Measurements from ENCODE around the gene TMEM61.

- TF ChIP-seq, protein P1, sequence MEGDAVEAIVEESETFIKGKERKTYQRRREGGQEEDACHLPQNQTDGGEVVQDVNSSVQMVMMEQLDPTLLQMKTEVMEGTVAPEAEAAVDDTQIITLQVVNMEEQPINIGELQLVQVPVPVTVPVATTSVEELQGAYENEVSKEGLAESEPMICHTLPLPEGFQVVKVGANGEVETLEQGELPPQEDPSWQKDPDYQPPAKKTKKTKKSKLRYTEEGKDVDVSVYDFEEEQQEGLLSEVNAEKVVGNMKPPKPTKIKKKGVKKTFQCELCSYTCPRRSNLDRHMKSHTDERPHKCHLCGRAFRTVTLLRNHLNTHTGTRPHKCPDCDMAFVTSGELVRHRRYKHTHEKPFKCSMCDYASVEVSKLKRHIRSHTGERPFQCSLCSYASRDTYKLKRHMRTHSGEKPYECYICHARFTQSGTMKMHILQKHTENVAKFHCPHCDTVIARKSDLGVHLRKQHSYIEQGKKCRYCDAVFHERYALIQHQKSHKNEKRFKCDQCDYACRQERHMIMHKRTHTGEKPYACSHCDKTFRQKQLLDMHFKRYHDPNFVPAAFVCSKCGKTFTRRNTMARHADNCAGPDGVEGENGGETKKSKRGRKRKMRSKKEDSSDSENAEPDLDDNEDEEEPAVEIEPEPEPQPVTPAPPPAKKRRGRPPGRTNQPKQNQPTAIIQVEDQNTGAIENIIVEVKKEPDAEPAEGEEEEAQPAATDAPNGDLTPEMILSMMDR (IDR thresholded peaks at IDR 0.05) = peak; percentile 62 to 84 (median 76)
- no peak for TF ChIP-seq POLR2AphosphoS5 (IDR thresholded peaks at IDR 0.05)
- no peak for TF ChIP-seq EP300 (IDR thresholded peaks at IDR 0.05)
- TF ChIP-seq POLR2A (IDR thresholded peaks at IDR 0.05) = no peak
These were observed 16.0 kb downstream of the TMEM61 start for GRCh38 chr1:54996359-54996868.

All from upper lobe of left lung (tissue), 4 donors.